ENCODE measurements around the gene HCN4.

HCN4 gene

DNA sequence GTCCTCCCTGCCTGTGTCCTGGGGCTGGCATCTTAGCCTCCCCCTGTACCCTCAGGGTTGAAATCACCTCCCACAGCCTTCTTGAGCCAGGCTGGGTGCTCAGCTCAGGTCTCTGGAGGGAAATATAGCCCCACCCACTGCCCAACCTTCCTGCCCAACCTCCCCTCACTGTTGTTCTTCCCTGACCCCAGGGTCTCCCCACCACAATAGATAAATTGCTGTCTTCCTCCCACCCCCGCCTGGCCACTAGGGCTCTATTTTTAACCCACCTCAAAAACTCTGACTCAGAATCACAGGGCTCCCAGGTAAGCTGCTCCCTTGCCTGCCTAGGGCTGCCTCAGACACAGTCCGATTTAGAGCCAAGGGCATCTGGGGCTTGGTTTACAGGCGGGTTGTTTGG lies 15.0 kb downstream of the HCN4 start:
- TF ChIP-seq, protein P1, sequence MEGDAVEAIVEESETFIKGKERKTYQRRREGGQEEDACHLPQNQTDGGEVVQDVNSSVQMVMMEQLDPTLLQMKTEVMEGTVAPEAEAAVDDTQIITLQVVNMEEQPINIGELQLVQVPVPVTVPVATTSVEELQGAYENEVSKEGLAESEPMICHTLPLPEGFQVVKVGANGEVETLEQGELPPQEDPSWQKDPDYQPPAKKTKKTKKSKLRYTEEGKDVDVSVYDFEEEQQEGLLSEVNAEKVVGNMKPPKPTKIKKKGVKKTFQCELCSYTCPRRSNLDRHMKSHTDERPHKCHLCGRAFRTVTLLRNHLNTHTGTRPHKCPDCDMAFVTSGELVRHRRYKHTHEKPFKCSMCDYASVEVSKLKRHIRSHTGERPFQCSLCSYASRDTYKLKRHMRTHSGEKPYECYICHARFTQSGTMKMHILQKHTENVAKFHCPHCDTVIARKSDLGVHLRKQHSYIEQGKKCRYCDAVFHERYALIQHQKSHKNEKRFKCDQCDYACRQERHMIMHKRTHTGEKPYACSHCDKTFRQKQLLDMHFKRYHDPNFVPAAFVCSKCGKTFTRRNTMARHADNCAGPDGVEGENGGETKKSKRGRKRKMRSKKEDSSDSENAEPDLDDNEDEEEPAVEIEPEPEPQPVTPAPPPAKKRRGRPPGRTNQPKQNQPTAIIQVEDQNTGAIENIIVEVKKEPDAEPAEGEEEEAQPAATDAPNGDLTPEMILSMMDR (IDR thresholded peaks at IDR 0.05; ENCODE audit: control insufficient read depth, insufficient read depth, low read depth, low read length, missing control alignments): no peak
- DNase-seq (ENCODE audit: low read depth): no peak
- no peak overlapping the region for H3K4me3 ChIP-seq (ENCODE audit: control insufficient read depth, low read depth, low read length)

DNA sequence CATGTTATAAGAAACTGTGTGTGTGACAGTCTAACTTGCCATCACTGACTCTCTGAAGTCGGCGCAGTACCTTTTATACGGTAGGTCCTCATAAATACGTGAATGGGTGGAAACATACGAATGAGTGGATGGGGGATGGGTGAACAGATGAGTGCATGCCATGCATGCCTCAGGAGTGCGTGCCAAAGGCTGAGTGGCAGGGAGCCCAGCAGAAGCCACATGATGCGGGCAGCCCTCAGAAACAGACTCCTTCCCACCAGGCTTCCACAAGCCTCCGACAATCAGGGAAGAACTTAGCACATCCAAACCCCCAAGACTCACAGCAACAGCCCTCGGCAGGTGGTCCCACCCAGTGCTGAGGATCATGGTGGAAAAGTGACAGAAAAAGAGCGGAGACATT lies 16.7 kb downstream of the HCN4 start:
- H3K4me3 ChIP-seq (ENCODE audit: control insufficient read depth, low read depth, low read length): no peak overlapping the region
- no peak for DNase-seq (ENCODE audit: low read depth)
- TF ChIP-seq, protein P1 (IDR thresholded peaks at IDR 0.05; ENCODE audit: control insufficient read depth, insufficient read depth, low read depth, low read length, missing control alignments): no peak

DNA sequence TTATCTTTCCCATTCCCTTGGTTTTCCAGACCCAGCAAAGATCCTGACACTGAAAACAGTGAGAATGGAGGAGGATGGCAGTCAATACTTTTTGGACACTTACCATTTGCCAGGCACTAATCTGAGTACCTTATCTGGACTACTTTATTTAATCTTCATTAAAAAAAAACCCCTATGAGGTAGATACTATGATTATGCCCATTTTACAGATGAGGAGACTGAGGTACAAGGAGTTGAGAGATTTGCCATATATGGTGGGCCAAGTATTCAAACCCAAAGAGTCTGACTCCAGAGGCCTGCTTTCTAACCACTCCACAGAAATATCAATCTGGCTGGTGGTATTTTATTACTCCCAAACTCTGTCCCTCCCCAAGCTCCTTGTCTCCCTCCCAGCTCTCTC lies 19.6 kb downstream of the HCN4 start:
- DNase-seq (ENCODE audit: low read depth): no peak
- TF ChIP-seq, protein P1 (IDR thresholded peaks at IDR 0.05; ENCODE audit: control insufficient read depth, insufficient read depth, low read depth, low read length, missing control alignments): no peak
- H3K4me3 ChIP-seq (ENCODE audit: control insufficient read depth, low read depth, low read length): no peak overlapping the region

DNA sequence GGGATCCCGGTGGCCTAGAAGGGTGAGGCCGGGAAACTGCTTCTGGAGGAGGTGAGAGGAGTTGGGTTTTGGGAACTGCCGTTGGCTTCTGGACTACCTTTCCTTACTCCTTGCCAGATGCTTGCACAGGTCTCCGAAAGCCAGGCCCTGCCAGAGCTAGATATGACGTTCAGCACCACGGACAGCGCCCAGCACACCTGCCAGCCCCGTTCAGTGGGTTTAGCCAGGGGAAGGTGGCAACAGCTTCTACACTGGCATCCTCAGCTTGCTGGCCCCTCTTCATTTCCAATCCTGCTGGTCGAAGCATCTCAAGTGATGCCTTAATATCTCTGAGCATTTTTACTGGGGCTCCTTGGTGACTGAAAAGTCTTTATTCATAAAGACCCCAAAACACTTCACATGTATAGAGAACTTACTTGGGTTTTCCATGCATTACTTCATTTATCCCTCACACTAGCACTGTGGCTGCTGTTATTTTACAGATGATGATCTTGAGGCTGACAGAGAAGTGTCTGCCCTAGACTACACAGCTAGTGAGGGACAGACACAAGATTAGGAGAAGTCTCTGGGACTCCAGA lies 21.9 kb downstream of the HCN4 start:
- TF ChIP-seq, protein P1 (IDR thresholded peaks at IDR 0.05; ENCODE audit: control insufficient read depth, insufficient read depth, low read depth, low read length, missing control alignments): no peak
- no peak for DNase-seq (ENCODE audit: low read depth)
- no peak overlapping the region for H3K4me3 ChIP-seq (ENCODE audit: control insufficient read depth, low read depth, low read length)

DNA sequence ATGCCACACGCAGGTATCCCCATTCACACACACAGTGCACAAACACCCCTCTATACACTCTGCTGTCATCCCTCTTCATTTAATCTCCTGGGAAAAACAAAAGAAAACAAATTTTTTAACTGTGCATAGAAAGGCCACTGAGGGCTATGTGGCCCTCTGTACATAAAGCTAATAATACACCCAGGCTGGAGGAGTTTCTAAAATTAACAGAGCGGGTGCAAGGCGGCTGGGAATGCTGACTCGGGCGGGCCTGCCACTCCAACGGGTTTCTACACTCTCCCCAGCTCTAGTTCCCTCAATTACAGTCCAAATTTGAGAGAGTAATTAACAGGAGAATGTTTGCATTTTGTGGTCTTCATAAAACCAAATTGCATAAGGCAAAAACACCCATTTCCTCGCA lies 23.1 kb downstream of the HCN4 start:
- TF ChIP-seq, protein P1 (IDR thresholded peaks at IDR 0.05; ENCODE audit: control insufficient read depth, insufficient read depth, low read depth, low read length, missing control alignments): no peak

DNA sequence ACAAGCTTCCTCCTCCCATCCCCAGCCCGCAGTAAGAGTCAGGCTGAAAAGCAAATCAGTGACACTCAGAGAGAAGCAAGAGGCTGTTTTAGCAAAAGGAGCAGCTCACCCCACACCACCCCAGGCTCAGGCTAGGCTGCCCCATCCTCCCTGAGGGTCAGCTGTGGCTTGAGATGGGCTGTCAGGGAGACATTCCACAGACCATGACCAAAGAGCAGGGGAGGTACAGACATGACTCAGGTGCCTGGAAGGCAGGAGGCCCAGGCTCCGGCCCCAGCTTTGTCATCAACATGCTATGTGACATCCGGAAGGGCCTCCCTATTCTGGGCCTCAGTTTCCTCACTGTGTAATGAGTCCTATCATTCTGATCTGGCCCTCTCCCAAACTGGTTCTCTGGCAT lies 24.7 kb downstream of the HCN4 start:
- H3K4me3 ChIP-seq (ENCODE audit: control insufficient read depth, low read depth, low read length): no peak overlapping the region
- no peak for DNase-seq (ENCODE audit: low read depth)
- TF ChIP-seq, protein P1 (IDR thresholded peaks at IDR 0.05; ENCODE audit: control insufficient read depth, insufficient read depth, low read depth, low read length, missing control alignments): no peak

More for the DNA sequence above, 23.1 kb downstream of the HCN4 start:
- DNase-seq (ENCODE audit: low read depth): no peak
- no peak overlapping the region for H3K4me3 ChIP-seq (ENCODE audit: control insufficient read depth, low read depth, low read length)

Data from AG09309 (cell line).